Right kidney (tissue), 1 donor: Measurements from ENCODE around the gene BPIFA1.

Experiments
- DNase-seq: peaks from one replicate; pipeline ENCODE4 v3.0.0-alpha.2; 2016

The BPIFA1 gene

DNA sequence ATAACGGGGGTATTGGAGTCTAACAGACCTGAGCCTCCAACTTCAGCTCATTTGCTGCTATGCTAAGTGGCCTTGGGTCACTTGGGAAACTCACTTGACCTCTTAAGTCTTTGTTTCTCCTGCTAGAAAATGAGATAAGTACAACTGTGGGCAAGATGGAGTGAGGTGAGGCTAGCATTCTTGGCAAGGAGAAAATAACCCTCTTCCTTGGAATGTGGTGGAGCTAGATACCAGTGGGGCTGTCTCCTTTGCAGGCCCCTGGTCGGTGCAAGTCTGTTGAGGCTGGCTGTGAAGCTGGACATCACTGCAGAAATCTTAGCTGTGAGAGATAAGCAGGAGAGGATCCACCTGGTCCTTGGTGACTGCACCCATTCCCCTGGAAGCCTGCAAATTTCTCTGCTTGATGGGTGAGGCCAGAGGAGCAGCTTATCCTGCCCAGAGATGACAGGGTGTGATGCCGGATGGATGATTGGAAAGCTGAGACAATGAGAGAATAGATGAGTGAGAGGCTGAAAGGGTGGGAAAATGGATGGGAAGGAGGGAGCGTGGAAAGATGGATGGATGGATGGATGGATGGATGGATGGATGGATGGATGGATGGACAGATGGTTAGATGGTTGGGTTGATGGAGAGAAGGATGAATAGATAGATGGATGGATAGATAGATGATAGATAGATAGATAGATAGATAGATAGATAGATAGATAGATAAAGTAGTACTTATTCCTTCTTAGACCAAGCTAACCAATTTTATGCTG is 4.4 kb downstream of the BPIFA1 start:
- no peak for DNase-seq

DNA sequence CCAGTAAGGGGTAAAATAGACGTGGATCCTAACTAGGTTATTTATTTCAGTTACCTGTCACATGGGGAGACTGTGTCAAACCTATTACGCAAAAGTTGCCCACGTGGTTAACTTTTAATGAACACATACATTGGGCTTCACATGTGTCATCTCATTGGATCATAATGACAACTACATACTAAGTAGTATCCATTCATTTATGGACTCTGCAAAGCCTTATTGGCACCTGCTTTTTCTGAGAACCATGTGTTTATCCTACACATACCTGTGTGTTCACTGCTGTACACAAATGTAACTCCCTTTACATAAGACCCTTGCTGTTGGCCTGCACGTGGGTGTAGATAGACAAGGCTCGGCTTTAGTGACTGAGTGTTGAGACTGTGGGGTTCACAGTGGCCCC is 5.1 kb downstream of the BPIFA1 start:
- no peak for DNase-seq

DNA sequence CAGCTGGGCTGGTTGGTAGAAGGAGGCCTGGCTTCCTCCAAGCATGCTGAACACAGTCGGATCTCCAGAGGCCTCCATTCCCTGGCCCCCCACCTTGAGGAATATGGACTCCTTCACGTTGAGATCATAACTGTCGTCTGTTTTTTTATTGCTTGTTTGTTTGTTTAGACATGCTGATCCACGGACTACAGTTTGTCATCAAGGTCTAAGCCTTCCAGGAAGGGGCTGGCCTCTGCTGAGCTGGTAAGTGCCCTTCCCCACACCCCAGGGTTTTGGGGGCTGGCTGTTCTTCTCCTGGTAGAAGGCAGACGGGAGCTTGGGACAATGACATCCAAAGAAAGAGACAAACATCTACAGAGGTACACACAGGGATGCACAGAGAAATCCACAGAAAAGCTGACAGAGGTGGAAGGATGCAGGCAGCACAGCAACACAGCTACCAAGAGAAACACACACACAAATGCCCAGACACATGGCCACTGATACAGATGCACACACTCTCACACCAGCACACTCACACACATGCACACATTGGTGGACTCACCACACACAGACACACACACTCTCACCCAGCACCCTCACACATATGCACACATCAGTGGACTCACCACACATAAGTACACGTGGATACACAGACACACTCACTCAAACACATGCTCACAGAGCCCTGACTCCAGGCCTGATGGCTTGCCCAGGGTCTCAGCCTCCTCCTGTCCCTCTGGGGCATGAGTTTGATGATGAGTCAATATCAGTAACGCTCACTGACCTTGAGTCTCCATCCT is 6.7 kb downstream of the BPIFA1 start:
- no peak for DNase-seq

DNA sequence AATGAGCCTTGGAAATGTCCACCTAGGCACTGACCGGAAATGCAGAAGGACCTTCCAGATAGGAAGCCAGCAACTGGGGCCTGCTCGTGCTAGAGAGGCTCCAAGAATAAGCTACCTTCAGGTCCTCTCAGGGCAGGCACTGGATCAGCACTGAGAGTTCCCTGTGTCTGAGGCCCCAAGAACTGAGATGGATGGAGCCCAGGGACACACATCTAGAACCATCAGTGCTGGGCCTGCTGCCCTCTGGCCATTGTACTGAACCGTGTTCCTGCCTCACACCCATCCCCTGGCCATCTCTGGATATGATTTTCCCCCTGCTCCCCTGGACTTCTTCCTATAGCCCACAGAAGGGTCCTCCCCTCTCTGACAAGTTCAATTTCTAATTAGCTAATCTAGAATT is 10.3 kb downstream of the BPIFA1 start:
- DNase-seq = no peak

DNA sequence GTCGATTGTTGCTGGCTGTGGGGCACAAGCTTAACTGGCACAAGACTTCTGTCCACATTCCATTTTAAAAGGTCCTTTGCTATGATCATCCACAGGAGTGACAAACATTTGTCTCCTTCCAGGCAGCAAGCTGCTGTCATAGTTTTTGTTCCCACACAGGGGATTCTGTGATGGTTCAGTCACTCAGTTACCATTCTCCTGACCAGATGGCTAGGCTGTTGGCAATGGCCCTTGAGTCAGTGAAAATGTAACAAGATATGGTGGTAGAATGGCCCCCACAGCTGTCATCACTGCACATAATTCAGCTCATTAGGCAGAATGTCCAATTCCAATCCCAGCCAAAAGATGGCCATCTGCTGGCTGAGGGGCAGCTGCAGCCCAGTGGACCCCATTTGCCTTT is 13.7 kb downstream of the BPIFA1 start:
- DNase-seq = no peak

DNA sequence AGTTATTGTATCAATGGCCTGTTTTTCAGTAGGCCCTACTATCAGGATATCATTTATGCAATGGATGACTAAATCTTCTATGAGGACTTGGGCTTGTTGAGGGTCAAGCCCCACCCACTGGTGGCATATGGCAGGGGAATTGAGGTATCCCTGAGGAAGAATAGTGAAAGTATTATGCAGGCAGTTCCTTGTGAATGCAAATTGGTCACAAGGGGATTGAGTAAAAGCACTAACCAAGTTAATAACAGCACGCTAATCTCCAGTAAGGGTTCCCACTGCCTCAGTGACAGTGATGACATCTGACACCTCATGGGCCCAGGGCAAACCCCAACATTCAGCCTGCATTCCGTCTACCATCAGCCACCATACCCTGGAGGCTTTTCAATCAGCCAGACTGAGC is 14.9 kb downstream of the BPIFA1 start:
- no peak for DNase-seq

DNA sequence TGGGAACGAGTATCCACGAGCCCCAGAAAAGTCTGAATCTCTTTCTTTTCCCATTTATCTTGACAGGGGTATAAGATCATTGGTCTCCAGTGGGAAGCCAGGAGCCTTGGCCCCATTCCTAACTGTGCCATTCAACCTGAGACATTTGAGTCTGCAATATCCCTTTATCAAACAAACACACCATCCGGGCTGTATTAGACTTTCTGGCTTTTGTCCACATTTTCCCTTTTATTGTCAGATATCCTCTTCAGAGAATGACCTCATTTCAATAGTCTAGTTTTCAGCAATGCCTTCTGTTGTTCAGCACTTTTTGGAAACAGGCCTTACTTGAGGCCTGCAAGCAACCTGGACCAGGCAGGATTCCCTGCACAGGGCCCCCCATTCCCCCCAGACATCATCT is 15.7 kb downstream of the BPIFA1 start:
- DNase-seq = no peak

DNA sequence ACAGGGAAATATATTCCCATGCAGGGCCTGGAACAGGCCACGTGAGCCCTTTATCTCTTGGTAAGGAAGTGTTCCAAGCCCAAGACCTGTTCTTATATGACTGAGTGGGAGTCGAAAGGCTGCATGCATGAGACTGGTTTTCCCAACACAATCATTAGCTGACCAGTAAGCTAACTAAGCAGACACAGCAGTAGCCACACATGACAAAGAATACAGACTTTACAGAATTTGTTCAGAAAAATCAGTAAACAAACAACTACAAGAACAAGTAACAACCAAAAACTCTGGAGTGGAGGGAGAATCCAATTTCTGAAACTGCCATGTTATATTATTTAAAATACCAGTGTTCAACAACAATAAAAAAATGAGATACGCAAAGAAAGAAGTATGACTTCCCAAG is 16.7 kb downstream of the BPIFA1 start:
- no peak for DNase-seq

DNA sequence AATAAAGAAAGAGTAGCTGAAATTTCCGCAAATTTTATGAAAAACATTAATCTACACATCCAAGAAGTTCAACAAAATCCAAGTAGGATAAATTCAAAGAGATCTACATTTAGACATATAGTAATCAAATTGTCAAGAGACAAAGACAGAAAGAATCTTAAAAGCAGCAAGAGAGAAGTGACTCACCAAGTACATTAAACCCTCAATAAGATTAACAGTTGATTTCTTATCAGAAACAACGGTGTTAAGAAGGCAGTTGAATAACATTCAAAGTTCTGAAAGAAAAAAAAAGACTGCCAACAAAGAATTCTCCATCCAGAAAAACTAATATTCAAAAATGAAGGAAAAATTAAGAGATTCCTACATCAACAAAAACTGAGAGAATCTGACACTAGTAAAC is 19.2 kb downstream of the BPIFA1 start:
- no peak for DNase-seq

DNA sequence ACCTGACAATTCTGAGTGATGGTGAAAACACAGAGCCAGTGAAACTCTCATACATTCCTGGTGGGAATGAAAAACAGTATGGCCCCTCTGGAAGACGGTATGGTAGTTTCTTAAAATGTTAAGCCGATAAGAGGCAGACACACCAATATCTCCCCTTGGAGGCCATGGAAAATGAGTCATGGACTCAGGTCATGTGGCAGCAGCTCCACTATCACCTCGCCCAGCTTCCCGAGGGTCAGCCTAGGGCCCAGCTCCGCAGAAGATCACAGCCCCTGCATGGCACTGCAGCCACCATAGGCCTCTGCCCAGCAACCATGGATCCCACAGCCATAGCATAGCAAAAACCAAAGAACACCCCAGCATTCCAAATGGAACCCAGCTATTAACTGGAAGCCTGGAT is 21.4 kb downstream of the BPIFA1 start:
- no peak for DNase-seq

DNA sequence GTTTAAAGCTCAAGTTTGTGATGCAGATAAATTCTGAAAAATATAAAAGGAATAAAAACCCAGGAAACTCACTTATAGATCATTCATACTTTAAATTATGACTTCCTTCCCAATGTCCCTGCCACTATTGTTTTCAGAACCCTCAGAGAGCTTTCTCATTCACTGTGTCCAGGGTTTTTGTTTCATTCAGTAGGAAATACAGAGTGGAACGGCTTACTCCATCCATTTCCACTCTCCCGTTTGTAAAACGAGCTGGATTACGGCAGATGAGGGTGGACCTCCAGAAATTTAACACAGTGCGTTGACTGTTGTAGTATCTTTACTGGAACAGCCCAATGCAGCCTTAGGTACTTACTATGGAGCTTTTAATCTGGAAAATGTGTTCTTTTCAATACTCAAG is 23.6 kb downstream of the BPIFA1 start:
- no peak for DNase-seq

DNA sequence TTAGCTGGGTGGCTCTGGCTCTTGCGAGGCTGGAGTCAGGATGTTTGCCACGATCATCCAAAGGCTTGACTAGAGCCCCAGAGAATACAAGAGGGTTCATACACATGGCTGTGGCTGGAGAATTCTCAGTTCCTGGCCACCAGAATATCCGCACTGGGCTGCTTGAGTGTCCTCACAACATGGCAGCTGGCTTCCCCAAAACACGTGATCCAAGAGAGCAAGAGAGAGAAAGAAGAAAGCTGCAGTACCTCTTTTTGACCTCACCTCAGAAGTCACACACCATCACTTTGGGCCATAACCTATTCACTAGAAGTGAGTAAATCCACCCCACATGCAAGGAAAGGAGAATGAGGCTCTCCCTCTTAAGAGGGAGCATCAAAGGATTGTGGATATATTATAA is 25.7 kb downstream of the BPIFA1 start:
- DNase-seq = no peak

DNA sequence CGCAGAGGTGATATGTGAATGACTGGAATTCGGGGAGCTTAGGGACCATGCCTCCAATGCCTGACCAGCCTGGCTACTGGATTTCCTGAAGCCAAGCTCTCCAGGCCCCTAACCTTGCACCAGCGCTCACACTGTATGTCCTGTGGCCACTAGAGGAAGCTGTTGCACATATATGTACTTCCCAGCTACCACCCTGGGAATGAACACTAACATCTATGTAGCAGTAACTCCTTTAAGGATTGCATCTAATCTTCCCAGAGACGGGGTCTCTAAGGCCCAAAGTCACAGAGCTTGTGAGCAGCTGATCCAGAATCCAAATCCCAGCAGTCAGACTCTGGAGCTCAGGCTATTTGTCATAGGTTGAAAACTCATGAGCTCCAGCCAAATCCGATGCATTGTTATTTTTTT is 26.9 kb downstream of the BPIFA1 start:
- DNase-seq = no peak

DNA sequence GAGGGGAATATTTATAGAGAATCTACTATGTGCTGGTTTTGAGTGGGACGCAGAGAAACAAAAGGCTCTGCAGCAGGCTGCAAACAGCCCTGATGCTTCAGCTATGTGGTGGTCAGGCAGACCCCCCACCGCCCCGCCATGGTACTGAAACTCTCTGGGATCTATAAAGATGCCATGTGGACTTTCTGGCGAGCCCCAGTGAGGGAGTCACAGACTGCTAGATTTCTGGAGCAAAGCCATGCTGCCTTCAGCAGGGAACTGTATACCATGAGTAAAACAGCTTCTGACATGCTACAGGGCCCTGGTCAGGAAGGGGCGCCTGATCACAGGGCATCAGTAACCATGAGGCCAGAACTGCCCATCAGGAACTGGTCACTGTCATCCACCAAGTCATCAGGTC is 28.0 kb downstream of the BPIFA1 start:
- no peak for DNase-seq

DNA sequence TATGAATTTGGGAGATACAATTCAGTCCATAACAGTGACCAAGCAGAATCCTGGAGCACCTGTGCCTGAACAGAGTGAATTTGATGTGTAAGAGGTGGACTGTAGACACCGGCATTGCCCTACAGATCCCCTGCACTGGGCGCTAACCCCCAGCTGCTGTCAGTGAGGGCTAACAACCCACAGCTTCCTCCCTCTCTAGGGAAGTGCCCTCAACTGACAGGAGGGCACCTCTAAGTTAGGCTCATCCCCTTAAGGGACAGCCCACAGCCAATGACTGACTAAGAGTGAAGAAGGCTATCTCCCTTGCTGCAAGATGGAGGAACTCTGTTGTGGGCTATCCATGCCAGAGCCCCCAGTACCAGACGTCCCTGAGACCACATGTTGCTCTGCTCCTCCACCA is 31.9 kb downstream of the BPIFA1 start:
- no peak for DNase-seq

DNA sequence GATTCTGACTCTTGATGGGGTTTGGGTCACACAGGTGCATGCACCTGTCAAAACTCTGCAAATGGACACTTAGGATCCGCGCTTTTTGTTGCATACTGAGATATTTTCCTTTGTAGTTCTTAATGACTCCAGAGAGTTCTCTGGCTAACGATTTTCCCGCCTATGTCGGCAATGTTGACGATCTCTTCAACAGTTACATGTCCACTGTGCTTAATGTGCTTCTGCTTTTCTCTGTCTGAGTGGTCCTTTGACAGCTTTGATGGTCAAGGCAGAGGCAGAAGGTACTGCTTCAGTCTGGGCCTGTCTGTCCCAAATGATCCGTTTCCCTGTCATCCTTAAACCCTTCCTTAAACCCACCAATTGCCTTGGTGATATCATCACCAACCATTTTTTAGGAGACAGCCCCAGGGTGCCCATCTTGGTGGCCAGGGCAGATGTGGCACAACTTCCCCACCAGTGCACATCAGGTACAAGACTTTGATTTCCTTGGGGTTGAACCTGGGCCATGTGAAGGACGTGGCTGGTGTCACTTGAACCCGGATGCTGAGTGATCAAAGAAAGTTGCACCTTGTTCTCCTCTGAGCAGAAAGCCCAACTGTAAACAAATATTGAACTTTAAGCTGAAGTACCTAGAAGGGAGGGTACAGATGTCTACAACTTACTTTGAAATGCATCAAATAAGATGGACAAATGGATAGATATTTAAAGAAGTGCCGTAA is 36.5 kb downstream of the BPIFA1 start:
- no peak for DNase-seq

DNA sequence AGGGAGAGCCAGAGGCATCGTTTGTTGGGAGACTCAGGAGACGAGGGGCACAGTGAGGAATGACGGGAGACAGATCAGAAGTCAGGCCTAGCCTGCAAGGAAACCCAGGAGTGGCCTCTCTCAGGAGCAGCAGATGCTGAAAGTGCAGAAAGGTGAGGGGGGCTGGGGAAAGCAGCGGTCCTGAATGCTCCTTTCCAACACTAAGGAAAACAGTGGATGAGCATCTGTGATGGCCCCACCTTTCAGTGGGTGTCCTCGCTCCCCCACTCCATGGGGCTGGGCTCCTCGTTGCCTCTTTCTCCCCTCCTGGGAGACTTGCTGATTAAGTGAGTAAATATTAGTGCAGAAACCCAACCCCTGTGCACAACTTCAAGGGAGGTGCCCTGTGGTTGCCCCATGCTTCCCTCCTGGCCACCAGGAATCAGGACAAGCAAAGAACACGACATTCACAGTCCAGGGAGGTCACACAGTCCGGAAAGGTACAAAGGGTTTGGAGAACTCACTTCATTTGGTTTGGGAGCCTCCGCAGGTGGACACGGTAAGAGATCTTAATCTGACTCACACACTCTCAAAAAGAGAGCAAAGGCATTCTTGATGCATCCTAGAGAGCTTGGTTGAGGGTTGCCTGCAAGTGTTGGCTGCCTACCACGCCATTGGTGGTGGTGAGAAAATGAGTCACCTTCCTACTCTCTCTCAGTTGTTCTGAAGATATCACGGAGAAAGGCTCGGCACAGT is 37.5 kb downstream of the BPIFA1 start:
- no peak for DNase-seq

DNA sequence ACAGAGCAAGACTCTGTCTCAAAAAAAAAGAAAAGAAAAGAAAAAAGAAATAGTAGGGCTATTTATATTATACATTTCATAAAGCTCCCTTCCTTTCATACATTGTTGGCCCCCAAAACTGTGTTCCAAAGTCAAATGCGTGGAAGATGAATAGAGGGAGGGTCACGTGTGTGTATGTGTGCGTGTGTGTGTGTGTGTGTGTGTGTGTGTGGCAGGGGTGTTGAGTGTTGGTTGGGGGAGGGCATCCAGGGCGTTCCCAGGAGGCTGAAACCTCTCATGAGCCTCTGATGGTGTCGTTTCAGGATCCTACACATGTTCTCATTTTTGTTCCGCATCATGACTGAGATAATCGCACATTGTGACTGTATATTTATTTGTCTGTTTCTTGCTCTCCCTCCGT is 39.4 kb downstream of the BPIFA1 start:
- no peak for DNase-seq

DNA sequence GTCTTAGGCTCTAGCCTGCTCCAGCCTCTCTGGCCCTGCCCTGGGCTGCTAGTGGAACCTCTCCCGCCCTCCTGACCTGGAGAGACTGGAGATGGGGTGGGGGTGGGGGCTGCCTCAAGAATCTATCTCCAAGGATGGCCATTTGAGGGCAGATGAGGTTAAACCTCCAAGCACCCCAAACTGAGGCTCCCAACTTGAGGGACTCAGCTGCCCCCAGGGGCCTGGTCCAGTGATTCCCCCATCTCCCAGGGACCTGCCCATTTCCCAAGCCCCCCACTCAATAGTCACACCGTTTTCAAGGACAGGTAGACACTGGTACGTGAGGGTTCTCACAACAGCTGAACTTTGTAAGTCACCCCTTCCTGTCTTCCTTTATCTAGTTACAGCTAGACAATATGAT is 40.1 kb downstream of the BPIFA1 start:
- no peak for DNase-seq

DNA sequence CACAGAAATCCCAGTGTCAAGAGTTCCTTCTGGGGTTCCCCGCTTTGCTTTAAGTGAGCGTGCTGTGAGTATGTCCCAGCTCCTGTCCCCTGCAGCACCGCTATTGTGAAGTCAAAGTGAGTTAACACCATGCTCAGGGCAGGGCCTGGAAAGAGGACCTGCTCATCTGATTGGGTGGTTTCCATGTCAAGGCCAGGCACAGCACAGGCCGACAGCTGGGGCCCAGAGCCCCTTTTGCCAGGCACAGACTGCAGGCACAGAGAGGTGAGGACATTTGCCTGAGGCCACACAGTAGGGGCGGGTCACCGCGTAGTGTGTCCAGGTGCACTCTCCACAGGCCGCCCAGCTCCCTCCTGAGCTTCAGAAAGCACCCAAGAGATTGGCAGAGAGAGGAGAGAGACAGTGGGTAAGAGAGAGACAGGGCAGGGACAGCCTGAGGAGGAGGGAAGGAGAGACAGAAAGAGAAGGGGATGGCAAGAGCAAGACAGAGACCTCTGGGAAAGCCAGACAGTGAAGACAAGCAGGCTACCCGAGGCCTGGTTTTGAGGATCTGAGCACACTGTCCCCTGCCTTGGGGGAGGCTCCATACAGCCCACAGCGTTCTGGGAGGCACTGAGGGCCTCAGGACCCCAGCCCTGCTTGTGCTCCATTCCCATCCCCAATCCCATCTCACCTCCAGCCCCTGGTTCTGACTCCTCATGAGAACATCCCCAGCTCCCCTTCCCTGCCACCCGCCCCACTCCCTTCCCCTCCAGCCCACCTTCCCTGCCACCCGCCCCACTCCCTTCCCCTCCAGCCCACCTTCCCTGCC is 40.7 kb downstream of the BPIFA1 start:
- no peak for DNase-seq

DNA sequence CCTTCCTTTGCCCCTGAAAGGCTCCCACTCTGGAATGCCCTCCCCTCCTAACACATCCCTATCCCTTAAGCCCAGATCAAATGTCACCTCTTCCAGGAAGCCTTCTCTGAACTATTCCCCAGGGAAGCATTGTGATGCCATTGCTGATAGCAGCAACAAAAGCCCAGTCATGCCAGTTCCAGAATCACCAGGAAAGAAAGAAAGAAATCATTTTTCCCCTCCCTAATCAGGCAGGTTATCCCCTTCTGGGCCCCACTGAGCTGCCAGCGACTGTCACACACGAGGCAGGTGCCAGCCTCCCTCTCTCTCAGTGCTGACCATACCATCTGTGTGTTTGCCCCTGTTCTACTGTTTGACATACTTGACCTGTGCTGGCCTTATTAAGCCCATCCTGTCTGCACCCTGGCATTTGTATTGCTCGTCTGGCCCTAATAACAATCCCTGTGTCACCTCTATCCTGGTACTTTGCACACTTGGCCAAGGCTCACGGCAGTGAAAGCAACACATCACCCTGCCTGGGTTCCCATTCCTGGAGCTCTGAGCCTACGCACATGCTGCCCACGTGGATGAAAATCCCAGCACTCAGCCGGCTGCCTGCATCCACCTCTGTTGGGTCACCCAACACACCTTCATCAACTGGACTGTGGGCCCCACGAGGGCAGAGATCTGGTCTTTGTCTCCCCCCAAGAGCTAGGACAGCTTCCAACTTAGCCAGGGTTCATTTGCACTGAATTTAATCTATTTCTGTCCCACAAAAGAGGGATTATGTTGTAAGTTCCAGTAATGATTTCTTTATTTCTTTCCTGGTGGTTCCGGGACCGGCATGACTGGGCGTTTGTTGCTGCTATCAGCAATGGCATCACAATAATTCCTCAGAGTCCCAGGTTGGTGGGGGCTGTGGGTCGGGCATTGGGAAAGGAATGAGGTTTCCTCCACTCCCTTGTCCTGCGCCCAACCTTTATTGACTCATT is 42.0 kb downstream of the BPIFA1 start:
- no peak for DNase-seq
